Activated T-helper 1 cell treated with Interleukin-2 at 50 U/mL for 16 hours (primary cell): ENCODE data around the gene DYRK3.
A peak's percentile ranks its signal among the peaks of the same experiment; 100 is the strongest.
"Not testable (repeated sequence)": the region's sequence is repeated elsewhere in the genome, so short reads cannot be mapped to it uniquely, and the experiment has no call there.

Experiments
- DNase-seq: peaks from one replicate; pipeline ENCODE4 v3.0.0-alpha.2; 2020; ENCODE audit warnings: low read depth

The DYRK3 gene

DNA sequence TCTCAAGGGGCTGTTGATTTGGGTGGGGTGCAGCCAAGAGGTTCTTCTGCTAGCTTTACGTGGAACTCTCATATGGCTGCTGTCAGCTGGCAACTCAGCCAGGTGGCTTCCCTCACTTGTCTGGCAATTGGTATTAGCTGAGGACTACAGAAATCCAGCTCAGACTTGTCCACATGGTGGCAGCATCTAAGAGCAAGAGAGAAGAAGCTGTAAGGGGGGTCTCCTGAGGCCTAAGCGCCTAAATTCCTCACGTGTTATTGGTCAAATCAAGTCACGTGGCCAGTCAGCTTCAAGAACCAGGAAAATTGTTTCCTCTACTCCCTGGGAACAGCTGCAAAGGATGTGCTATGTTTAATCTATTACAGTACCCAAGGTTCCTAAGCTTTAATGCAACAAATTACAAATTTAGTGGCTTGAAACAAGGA is 4.2 kb upstream of the DYRK3 start:
- DNase-seq: no peak

DNA sequence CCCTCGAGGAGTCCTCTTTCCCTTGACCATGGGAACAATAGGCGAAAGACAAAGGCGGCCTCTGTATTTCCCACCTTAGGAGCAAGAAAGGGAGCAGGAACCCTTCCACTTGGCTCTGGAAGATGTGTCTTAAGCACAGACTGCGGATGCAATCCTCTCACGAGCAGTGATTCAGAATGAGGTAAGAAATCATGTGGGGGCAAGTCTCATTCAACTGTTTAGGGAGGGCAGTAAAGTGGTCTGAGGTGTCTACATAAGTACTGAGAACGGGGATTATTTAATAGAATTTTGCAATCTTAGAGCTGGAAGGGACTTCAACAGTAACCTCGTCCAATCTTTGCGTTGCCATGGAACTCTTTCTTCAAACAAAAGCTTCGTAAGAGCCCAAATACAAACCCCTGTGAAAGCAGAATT is 1.6 kb upstream of the DYRK3 start:
- DNase-seq: no peak

DNA sequence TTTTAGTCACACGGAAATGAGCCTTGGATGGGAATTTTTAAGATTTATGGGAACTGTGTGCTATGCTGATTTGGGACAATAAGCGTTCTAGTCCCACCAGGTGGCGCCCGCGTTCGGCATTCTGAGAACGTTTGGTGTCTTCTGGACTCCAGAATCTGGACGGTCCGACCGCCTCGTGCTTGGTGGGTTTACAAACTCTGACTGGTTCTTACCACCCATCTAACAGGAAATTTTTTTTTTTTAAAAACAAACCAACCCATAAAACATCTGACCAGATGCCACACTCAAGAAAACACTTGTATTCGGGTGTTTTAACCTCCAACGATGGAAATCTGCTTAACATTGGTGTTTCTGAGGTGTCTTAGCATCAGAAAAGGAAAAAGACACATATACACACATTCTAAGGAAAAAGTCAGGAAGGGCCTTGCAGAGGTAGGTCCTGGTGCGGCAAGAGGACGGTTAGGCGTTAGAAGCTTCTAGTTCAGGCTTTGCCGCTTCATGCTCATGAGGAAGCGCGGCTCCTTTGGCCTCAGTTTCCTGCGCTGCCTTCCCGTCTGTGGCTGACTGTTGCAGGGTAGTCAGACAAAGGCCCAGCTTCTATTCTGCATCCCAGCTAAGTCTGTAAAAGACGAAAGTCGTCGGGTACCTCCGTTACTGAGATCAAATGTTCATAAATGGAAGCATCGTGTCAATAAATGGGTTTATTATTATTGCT is 814 bp upstream of the DYRK3 start:
- peak; percentile 49 for DNase-seq

- DNase-seq: no peak
Measured at GRCh38 chr1:206635978-206636345, 626 bp downstream of the DYRK3 start.

- DNase-seq: no peak
Measured at GRCh38 chr1:206636671-206637070, 1.3 kb downstream of the DYRK3 start.

GRCh38 chr1:206637605-206638004 is 2.3 kb downstream of the DYRK3 start:
- DNase-seq: no peak

DNA sequence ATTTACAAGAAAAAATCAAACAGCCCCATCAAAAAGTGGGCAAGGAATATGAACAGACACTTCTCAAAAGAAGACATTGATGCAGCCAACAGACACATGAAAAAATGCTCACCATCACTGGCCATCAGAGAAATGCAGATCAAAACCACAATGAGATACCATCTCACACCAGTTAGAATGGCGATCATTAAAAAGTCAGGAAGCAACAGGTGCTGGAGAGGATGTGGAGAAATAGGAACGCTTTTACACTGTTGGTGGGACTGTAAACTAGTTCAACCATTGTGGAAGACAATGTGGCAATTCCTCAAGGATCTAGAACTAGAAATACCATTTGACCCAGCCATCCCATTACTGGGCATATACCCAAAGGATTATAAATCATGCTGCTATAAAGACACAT is 6.7 kb downstream of the DYRK3 start:
- DNase-seq: not testable (repeated sequence)

- no peak for DNase-seq
Measured at GRCh38 chr1:206643118-206643698, 7.9 kb downstream of the DYRK3 start.

- DNase-seq: no peak
Measured at GRCh38 chr1:206646504-206646903, 11.2 kb downstream of the DYRK3 start.

DNA sequence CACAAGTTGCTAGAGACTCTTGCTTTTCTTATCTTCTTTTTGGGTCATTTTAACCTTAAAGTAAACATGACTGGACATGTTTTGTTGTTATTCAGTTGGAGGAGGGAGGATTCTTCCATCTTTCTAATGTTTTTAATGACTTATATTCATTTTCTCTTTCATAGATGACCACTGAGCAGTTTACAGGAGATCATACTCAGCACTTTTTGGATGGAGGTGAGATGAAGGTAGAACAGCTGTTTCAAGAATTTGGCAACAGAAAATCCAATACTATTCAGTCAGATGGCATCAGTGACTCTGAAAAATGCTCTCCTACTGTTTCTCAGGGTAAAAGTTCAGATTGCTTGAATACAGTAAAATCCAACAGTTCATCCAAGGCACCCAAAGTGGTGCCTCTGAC is 11.9 kb downstream of the DYRK3 start:
- no peak for DNase-seq

- no peak for DNase-seq
Measured at GRCh38 chr1:206649261-206649921, 14.1 kb downstream of the DYRK3 start.

DNA sequence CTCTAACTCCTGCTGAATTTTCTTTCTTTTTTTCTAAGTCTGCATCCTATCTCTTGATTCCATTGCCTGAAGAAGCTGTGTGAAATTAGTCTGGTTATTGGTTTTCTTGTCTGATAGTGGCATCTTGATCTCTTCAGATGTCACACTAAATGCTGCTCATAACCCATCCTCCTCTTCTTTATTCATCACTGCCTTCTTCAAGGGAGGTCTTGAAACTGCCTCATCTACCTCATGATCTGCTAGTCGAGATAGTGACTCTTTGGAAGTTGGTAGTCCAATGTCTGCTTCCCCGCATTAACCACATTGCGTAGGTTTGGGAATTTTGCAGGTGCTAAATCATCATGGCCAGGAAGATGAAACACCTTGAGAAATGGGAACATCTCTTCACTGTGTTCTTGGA is 15.7 kb downstream of the DYRK3 start:
- no peak for DNase-seq

- no peak for DNase-seq
Measured at GRCh38 chr1:206651958-206652890, 16.9 kb downstream of the DYRK3 start.

- no peak for DNase-seq
Measured at GRCh38 chr1:206653715-206654459, 18.6 kb downstream of the DYRK3 start.

DNA sequence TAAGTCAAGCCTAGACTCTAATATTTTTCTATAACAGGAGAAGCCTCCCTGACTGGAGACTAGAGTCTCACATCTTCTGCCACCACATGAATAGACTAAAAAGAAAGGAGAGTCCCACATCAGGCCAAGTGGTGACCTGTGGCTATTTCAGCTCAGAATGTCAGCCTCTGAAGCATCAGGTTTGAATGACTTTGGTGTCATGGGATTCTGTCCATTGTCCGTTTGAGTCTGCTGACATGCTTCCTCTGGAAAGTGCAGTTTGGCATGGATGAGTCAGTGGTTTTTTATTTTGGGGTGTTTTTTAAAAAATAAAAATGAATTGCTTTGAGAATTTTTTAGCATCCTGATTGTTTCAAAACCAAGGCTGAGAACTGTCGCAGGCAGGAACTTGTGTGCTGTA is 19.5 kb downstream of the DYRK3 start:
- DNase-seq: no peak

DNA sequence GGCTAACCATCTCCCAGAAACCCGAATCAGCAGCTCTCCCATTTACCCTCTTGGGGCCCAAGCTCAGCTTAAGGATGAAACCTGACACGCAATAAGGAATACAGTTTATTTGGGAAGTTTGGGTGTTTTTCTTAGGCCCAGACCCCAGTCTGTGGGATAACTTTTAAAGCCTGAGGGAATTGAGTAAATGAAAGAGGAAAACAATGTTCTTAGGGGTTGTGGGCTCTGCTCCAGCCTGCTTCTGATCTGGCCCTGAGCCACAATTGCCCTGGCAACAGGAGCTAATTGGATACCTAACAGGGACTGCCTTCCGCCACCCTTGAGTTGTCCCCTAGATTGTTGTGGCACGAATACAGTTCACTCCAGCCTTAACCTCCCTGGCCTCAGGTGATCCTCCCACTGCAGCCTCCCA is 20.1 kb downstream of the DYRK3 start:
- no peak for DNase-seq

DNA sequence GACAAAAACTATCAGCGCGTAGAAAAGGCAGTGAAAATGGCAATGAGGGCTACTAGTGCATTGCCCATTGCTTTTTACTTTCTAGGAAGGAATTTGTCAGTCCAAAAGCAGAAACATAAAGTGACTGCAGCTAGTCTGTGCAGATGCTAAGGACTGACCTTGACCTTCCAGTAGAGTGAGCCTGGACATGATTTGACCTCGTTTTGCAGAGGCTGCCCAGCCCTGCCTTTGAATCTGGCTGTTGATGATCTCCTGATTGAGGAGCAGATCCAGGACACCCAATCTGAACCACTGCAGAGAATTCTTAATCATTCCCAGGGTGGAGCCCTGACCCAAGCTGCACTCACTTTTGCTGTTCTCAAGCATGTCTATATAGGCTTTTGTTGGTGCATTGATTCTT is 21.6 kb downstream of the DYRK3 start:
- DNase-seq: no peak

GRCh38 chr1:206657751-206658150 is 22.4 kb downstream of the DYRK3 start:
- no peak for DNase-seq

GRCh38 chr1:206658264-206658980 is 23.1 kb downstream of the DYRK3 start:
- no peak for DNase-seq

GRCh38 chr1:206658981-206659273 is 23.6 kb downstream of the DYRK3 start:
- DNase-seq: no peak

DNA sequence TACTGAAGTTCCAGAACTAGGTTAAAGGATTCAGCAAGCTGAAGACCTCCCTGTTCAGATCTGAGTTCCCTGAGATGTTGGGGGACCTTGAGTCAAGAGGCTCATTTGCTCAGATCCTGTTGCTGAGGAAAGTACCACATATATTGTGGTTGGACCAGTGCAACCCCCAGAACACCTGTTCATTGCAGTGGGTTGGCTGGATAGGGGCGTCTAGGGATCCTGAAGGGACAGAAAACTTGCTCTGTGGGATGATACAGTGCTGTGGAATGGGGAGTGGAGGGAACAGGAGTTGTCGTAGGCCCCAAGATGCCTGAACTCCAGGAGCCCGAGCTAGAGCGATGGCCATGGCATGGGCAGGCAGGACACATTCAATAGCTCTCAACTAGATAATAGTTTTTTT is 24.8 kb downstream of the DYRK3 start:
- no peak for DNase-seq
